Measurements from ENCODE around the gene ZRANB3.

GRCh38 chr2:135546436-135546835 lies 15.4 kb upstream of the ZRANB3 start:
- TF ChIP-seq POLR2A (IDR thresholded peaks at IDR 0.05) (no peak), POLR2AphosphoS5 (IDR thresholded peaks at IDR 0.05) (no peak), CTCF (IDR thresholded peaks at IDR 0.05 in 8 of 11, conservative IDR thresholded peaks at IDR 0.05 in 3 of 11) (no peak)

Measured in spleen (tissue), 7 donors.